Heart left ventricle (tissue), 13 donors: Measurements from ENCODE around the gene EDRF1.

Experiments
- POLR2A ChIP-seq, 2 donors: fragments of 450-650 bp; IDR thresholded peaks; one replicate each; pipeline ENCODE4 v1.6.1; 2017; ENCODE audit warnings: antibody characterized with exemption in 2 of 2, mild to moderate bottlenecking in 2 of 2, moderate library complexity in 2 of 2
- TF ChIP-seq, protein P1 (sequence below), 12 donors: fragments of 200-600 bp; sonication (generic) in 4 of 12; IDR thresholded peaks; one replicate each; pipeline versions ENCODE4 v1.5.0 to v1.8.0; 2018 to 2022; ENCODE audit warnings: antibody characterized with exemption in 12 of 12, mild to moderate bottlenecking in 5 of 12
- donor health status: ischemic (EF 13 %, LVEDD 7.1; RV severe dilation, severe dysfunction).
- donor health status: DM: no; HTN: yes; CAD: no.
- donor health status: DM: no; HTN: no; CAD: no.
- donor health status: ischemic (EF 25% LVEDD 6.9; RV normal size, moderate dysfunction).
- donor health status: ischemic (EF 25% LVEDD 5.7; RV mildly dilated, moderate dysfunction).
- donor health status: ischemic (EF 35%, LVEDD 5.7; RV mildly dilated, moderate dysfunction).
- donor health status: nonischemic (EF 11% LVEDD 7.7; RV severe dilation, severe dysfunction).
- donor health status: DM: yes; HTN: yes; CAD: no.
- donor health status: PGD.
- donor health status: ischemic (EF 29% LVEDD 5.4; RV normal size, mild dysfunction).
- donor health status: nonischemic (EF 23%, LVEDD 6.1; RV moderate dilation, normal function).

DNA sequence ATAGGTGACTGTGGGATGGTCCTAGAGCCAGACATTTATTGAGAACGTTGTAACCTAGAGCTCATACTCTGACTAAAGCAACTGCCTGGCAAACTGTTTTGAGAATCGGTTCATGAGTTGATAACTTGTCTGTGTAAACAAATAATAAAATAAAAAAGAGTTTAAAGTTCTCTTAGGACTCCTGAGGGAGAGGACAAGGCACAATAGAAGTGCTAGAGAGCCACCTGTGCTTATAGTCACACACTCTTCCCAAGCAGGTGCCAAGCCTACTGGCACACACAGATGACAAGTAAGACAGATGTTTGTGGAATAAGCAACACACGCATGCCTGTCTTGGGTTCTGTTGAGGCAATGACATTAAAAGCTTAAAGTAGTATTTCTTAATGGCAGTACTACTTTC lies 7.9 kb downstream of the EDRF1 start:
- TF ChIP-seq, protein P1, sequence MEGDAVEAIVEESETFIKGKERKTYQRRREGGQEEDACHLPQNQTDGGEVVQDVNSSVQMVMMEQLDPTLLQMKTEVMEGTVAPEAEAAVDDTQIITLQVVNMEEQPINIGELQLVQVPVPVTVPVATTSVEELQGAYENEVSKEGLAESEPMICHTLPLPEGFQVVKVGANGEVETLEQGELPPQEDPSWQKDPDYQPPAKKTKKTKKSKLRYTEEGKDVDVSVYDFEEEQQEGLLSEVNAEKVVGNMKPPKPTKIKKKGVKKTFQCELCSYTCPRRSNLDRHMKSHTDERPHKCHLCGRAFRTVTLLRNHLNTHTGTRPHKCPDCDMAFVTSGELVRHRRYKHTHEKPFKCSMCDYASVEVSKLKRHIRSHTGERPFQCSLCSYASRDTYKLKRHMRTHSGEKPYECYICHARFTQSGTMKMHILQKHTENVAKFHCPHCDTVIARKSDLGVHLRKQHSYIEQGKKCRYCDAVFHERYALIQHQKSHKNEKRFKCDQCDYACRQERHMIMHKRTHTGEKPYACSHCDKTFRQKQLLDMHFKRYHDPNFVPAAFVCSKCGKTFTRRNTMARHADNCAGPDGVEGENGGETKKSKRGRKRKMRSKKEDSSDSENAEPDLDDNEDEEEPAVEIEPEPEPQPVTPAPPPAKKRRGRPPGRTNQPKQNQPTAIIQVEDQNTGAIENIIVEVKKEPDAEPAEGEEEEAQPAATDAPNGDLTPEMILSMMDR (IDR thresholded peaks at IDR 0.05), result no peak
- TF ChIP-seq POLR2A (IDR thresholded peaks at IDR 0.05), result no peak
